Smooth muscle cell (in vitro differentiated cells): ENCODE measurements around the gene ZC3H13. TPM values are rescaled to one million over a fixed set of nuclear protein-coding genes. Genes with fewer than 3 reads are reported as not detected.

ENCODE experiments used
- DNase-seq: peaks from one replicate; lab custom pipeline; 2025; ENCODE audit not compliant: unreplicated experiment; lab: John Stamatoyannopoulos, UW
- H2AFZ ChIP-seq: fragments of 200-600 bp; sonication (generic); 2 replicates; pipeline ENCODE4 v1.6.0; 2016; ENCODE audit warnings: antibody characterized with exemption, low read depth, mild to moderate bottlenecking
- H3F3A ChIP-seq: fragments of 200-600 bp; sonication (generic); 2 replicates; pipeline ENCODE4 v1.6.0; 2017; ENCODE audit warnings: antibody characterized with exemption, low read depth
- H3K27ac ChIP-seq: fragments of 200-600 bp; sonication (generic); 2 replicates; pipeline ENCODE4 v1.5.1; 2016; ENCODE audit warnings: low read depth, mild to moderate bottlenecking
- H3K27me3 ChIP-seq: fragments of 200-600 bp; sonication (generic); 2 replicates; pipeline ENCODE4 v1.6.1; 2016; ENCODE audit warnings: low read depth, mild to moderate bottlenecking
- H3K36me3 ChIP-seq: fragments of 200-600 bp; sonication (generic); 2 replicates; pipeline ENCODE4 v1.5.1; 2016; ENCODE audit warnings: low read depth
- H3K4me1 ChIP-seq: fragments of 200-600 bp; sonication (generic); 2 replicates; pipeline ENCODE4 v1.5.1; 2016; ENCODE audit warnings: low read depth
- H3K4me2 ChIP-seq: fragments of 200-600 bp; sonication (generic); 2 replicates; pipeline ENCODE4 v1.6.0; 2016; ENCODE audit warnings: mild to moderate bottlenecking
- H3K4me3 ChIP-seq: fragments of 200-600 bp; sonication (generic); 2 replicates; pipeline ENCODE4 v1.5.1; 2016; ENCODE audit warnings: mild to moderate bottlenecking
- H3K79me2 ChIP-seq: fragments of 200-600 bp; sonication (generic); 2 replicates; pipeline ENCODE4 v1.6.0; 2016; ENCODE audit warnings: low read depth, mild to moderate bottlenecking
- H3K9ac ChIP-seq: fragments of 200-600 bp; sonication (generic); 2 replicates; pipeline ENCODE4 v1.6.0; 2016; ENCODE audit warnings: low read depth
- H3K9me3 ChIP-seq: fragments of 200-600 bp; sonication (generic); replicated peaks from 2 replicates; pipeline ENCODE4 v1.5.1; 2016; ENCODE audit warnings: low read depth
- H4K20me1 ChIP-seq: fragments of 200-600 bp; sonication (generic); 2 replicates; pipeline ENCODE4 v1.6.0; 2016; ENCODE audit warnings: low read depth
- WGBS: methylation state at CpG from one replicate; pipeline ENCODE4 v1.1.7; 2016; ENCODE audit warnings: low lambda C conversion rate; 5-methylcytosine and 5-hydroxymethylcytosine counted together
- polyA plus RNA-seq: library from polyadenylated mRNA; unstranded; fragments of >200 nt; fragmentation: Nextera tagmentation; extraction: Ambion mirVana; gene quantifications from 2 replicates; pipeline ENCODE4 v1.2.1, GENCODE V29; 2016
- total RNA-seq: library from RNA; depleted of rRNA; stranded (reverse); fragments of >200 nt; gene quantifications from 2 replicates; pipeline ENCODE4 v1.2.3, GENCODE V29; 2014
- TF ChIP-seq, protein P1 (sequence below): fragments of 200-600 bp; sonication (generic); IDR thresholded peaks from 2 replicates; pipeline ENCODE4 v1.5.1; 2017; ENCODE audit warnings: borderline replicate concordance, mild to moderate bottlenecking, antibody characterized with exemption; ENCODE audit not compliant: insufficient read depth, poor library complexity, severe bottlenecking

The ZC3H13 gene
- total and polyA plus RNA-seq, 2 experiments from 2014 or later: 20.4 to 37.7 TPM

DNA sequence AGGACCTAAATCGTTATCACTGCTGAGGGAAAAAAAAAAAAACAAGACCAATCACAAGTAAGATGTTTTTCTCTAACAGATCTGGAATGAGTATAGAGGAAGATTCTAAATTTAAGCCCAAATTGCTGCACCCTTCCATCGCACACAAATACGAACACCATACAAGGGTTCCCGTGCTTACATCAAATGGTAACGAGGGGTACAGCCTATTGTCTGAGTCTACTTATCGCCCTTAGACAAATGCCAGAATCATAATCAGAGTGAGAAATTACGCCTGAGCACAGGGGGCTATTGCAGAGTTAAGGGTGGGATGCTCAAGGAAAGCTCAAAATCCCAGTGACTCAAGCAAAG, 603 bp downstream of the ZC3H13 start:
- whole genome bisulfite sequencing: under 1% methylated on average over 7 of the region's 7 CpGs
- Histone ChIP-seq H3F3A (no peaks in the 10 kb centered on the region), H3K9me3 (no peaks in the 10 kb centered on the region), H3K4me3 (peak overlapping the region; percentile 78), H3K79me2 (peaks cover 54% of the 10 kb centered on the region), H2AFZ (peak overlapping the region; percentile 97), H3K36me3 (no peaks in the 10 kb centered on the region), H3K27ac (peak overlapping the region; percentile 82), H3K4me2 (peak overlapping the region; percentile 84), H4K20me1 (peaks cover 41% of the 10 kb centered on the region), H3K4me1 (peaks cover 22% of the 10 kb centered on the region), H3K9ac (peak overlapping the region; percentile 90), H3K27me3 (no peaks in the 10 kb centered on the region)
- TF ChIP-seq, protein P1, sequence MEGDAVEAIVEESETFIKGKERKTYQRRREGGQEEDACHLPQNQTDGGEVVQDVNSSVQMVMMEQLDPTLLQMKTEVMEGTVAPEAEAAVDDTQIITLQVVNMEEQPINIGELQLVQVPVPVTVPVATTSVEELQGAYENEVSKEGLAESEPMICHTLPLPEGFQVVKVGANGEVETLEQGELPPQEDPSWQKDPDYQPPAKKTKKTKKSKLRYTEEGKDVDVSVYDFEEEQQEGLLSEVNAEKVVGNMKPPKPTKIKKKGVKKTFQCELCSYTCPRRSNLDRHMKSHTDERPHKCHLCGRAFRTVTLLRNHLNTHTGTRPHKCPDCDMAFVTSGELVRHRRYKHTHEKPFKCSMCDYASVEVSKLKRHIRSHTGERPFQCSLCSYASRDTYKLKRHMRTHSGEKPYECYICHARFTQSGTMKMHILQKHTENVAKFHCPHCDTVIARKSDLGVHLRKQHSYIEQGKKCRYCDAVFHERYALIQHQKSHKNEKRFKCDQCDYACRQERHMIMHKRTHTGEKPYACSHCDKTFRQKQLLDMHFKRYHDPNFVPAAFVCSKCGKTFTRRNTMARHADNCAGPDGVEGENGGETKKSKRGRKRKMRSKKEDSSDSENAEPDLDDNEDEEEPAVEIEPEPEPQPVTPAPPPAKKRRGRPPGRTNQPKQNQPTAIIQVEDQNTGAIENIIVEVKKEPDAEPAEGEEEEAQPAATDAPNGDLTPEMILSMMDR: no peak
- DNase-seq: no peak

DNA sequence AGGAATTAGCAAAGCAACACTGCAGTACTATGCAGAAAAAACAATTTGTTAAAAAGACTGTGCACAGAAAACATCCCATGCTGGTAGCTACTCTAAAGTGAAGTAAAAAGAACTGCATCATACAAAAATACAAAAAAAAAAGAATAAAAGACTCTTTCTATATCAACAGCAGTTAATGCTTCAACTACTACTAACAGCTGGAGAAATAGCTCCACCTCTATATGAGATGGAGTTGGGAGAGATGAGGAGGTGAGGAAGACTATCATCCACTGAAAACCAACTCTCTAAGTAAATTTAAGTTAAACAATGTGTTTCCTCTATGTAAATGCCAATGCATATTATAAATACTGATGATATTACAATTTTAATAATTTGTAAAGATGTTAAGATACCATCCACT, 1.8 kb downstream of the ZC3H13 start:
- Histone ChIP-seq H2AFZ (no peak overlapping the region), H3K9ac (no peak overlapping the region), H3K4me2 (peak overlapping the region; percentile 84), H3K27me3 (no peaks in the 10 kb centered on the region), H3F3A (no peaks in the 10 kb centered on the region), H3K36me3 (no peaks in the 10 kb centered on the region), H3K4me1 (peaks cover 22% of the 10 kb centered on the region), H3K9me3 (no peaks in the 10 kb centered on the region), H3K27ac (no peak overlapping the region), H4K20me1 (peaks cover 51% of the 10 kb centered on the region), H3K4me3 (peak overlapping the region; percentile 78), H3K79me2 (peaks cover 66% of the 10 kb centered on the region)
- TF ChIP-seq, protein P1: no peak
- DNase-seq: no peak

- no peaks in the 10 kb centered on the region for H3F3A ChIP-seq
- TF ChIP-seq, protein P1: no peak
- H3K9me3 ChIP-seq: no peaks in the 10 kb centered on the region
- 87% methylated on average over 2 of the region's 2 CpGs for WGBS
- no peak overlapping the region for H3K9ac ChIP-seq
- no peak overlapping the region for H3K4me2 ChIP-seq
- no peak for DNase-seq
- H2AFZ ChIP-seq: no peak overlapping the region
- H3K4me3 ChIP-seq: no peak overlapping the region
- H3K4me1 ChIP-seq: peaks cover 2% of the 10 kb centered on the region
- H3K27ac ChIP-seq: no peak overlapping the region
- peaks cover 79% of the 10 kb centered on the region for H3K79me2 ChIP-seq
- H3K27me3 ChIP-seq: no peaks in the 10 kb centered on the region
- H3K36me3 ChIP-seq: no peaks in the 10 kb centered on the region
- H4K20me1 ChIP-seq: peaks cover 85% of the 10 kb centered on the region
These were observed 7.1 kb downstream of the ZC3H13 start for GRCh38 chr13:46045424-46045823.

DNA sequence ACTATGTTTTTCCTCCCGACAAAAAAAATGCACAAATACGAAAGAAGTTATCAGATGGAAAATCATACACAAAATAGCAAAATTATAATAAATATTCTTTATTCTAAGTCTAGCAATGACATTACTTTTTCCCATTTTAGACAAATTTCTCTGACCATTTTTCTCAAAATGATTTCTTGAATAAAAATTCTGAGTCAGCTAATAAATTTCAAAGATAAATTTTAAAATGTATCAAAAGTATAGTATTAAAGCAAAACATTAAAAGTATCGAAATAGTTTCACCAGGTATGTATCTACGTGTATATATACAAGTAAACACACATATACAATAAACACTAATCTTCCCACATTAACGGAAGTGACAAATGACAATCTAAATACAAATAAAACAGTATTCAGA, 8.9 kb downstream of the ZC3H13 start:
- no peak overlapping the region for H3K9ac ChIP-seq
- H3K27me3 ChIP-seq: no peaks in the 10 kb centered on the region
- H4K20me1 ChIP-seq: peaks cover 88% of the 10 kb centered on the region
- H3K4me3 ChIP-seq: no peak overlapping the region
- TF ChIP-seq, protein P1: no peak
- peaks cover 65% of the 10 kb centered on the region for H3K79me2 ChIP-seq
- no peak overlapping the region for H3K27ac ChIP-seq
- H3K9me3 ChIP-seq: no peaks in the 10 kb centered on the region
- no peak for DNase-seq
- no peaks in the 10 kb centered on the region for H3K4me1 ChIP-seq
- no peak overlapping the region for H2AFZ ChIP-seq
- no peaks in the 10 kb centered on the region for H3F3A ChIP-seq
- 98% methylated on average over 5 of the region's 5 CpGs for WGBS
- no peak overlapping the region for H3K4me2 ChIP-seq
- no peaks in the 10 kb centered on the region for H3K36me3 ChIP-seq
